GM23248 (cell line): Measurements from ENCODE around the gene KIF5A. TPM values are rescaled to one million over a fixed set of nuclear protein-coding genes. Genes with fewer than 3 reads are reported as not detected.

Experiments
- DNase-seq: peaks from one replicate; pipeline ENCODE4 v3.0.0-alpha.2; 2015
- H2AFZ ChIP-seq: fragments of 200-600 bp; sonication (generic); 2 replicates; pipeline ENCODE4 v1.6.1; 2016; ENCODE audit warnings: antibody characterized with exemption
- H3F3A ChIP-seq: fragments of 200-600 bp; sonication (generic); 2 replicates; pipeline ENCODE4 v1.6.1; 2016; ENCODE audit warnings: mild to moderate bottlenecking, antibody characterized with exemption, mixed run types; ENCODE audit not compliant: insufficient read depth
- H3K27ac ChIP-seq: fragments of 200-600 bp; sonication (generic); 2 replicates; pipeline ENCODE4 v1.5.1; 2016; ENCODE audit warnings: mild to moderate bottlenecking
- H3K27me3 ChIP-seq: fragments of 200-600 bp; sonication (generic); replicated peaks from 2 replicates; pipeline ENCODE4 v1.6.1; 2016; ENCODE audit warnings: mild to moderate bottlenecking; ENCODE audit not compliant: insufficient read depth
- H3K36me3 ChIP-seq: fragments of 200-600 bp; sonication (generic); 2 replicates; pipeline ENCODE4 v1.6.1; 2016; ENCODE audit warnings: low read depth, mild to moderate bottlenecking
- H3K4me1 ChIP-seq: fragments of 200-600 bp; sonication (generic); 2 replicates; pipeline ENCODE4 v1.6.1; 2016; ENCODE audit warnings: mild to moderate bottlenecking; ENCODE audit not compliant: insufficient read depth
- H3K4me2 ChIP-seq: fragments of 200-600 bp; sonication (generic); one replicate; pipeline ENCODE4 v1.6.1; 2016; ENCODE audit warnings: mild to moderate bottlenecking; ENCODE audit not compliant: unreplicated experiment
- H3K4me3 ChIP-seq: fragments of 200-600 bp; sonication (generic); 2 replicates; pipeline ENCODE4 v1.5.1; 2016; ENCODE audit warnings: mild to moderate bottlenecking
- H3K79me2 ChIP-seq: fragments of 200-600 bp; sonication (generic); 2 replicates; pipeline ENCODE4 v1.6.1; 2016; ENCODE audit warnings: mild to moderate bottlenecking; ENCODE audit not compliant: insufficient read depth
- H3K9ac ChIP-seq: fragments of 200-600 bp; sonication (generic); 2 replicates; pipeline ENCODE4 v1.6.1; 2016; ENCODE audit warnings: mild to moderate bottlenecking
- H3K9me2 ChIP-seq: fragments of 200-600 bp; sonication (generic); 2 replicates; pipeline ENCODE4 v1.6.1; 2016; ENCODE audit warnings: mixed run types, mild to moderate bottlenecking, moderate library complexity; ENCODE audit not compliant: insufficient read depth
- H3K9me3 ChIP-seq: fragments of 200-600 bp; sonication (generic); one replicate; pipeline ENCODE4 v1.6.1; 2017; ENCODE audit warnings: low read depth
- H4K20me1 ChIP-seq: fragments of 200-600 bp; sonication (generic); 2 replicates; pipeline ENCODE4 v1.6.0; 2016; ENCODE audit not compliant: insufficient read depth
- EZH2 ChIP-seq: fragments of 200-600 bp; sonication (generic); IDR thresholded peaks from 2 replicates; pipeline ENCODE4 v1.6.1; 2018; ENCODE audit warnings: antibody characterized with exemption, mild to moderate bottlenecking; ENCODE audit not compliant: insufficient read depth, poor library complexity, severe bottlenecking
- EZH2phosphoT487 ChIP-seq: fragments of 200-600 bp; sonication (generic); IDR thresholded peaks from 2 replicates; pipeline ENCODE4 v1.6.1; 2018; ENCODE audit warnings: antibody characterized with exemption, moderate library complexity, mild to moderate bottlenecking, low read depth; ENCODE audit not compliant: insufficient read depth
- WGBS, 2 experiments: methylation state at CpG; one replicate each; pipeline ENCODE4 v1.1.6; 2015 to 2017; ENCODE audit warnings: low lambda C conversion rate in 2 of 2, low coverage in 1 of 2; ENCODE audit errors: missing lambda C conversion rate in 2 of 2; 5-methylcytosine and 5-hydroxymethylcytosine counted together
- in situ Hi-C: fragments of 300-500 bp; cut with MboI; formaldehyde crosslinking; loops from 2 replicates; pipeline ENCODE4 v1.15.0; 2020
- polyA plus RNA-seq: library from polyadenylated mRNA; unstranded; fragments of >200 nt; fragmentation: Nextera tagmentation; extraction: Ambion mirVana; gene quantifications from 2 replicates; pipeline ENCODE4 v1.2.1, GENCODE V29; 2016
- total RNA-seq: library from RNA; depleted of rRNA; stranded (reverse); fragments of >200 nt; shearing (Covaris generic); gene quantifications from 2 replicates; pipeline ENCODE4 v1.2.3, GENCODE V29; 2014

Gene KIF5A
- total and polyA plus RNA-seq, 2 experiments from 2014 or later, result 0.11 to 0.18 TPM

DNA sequence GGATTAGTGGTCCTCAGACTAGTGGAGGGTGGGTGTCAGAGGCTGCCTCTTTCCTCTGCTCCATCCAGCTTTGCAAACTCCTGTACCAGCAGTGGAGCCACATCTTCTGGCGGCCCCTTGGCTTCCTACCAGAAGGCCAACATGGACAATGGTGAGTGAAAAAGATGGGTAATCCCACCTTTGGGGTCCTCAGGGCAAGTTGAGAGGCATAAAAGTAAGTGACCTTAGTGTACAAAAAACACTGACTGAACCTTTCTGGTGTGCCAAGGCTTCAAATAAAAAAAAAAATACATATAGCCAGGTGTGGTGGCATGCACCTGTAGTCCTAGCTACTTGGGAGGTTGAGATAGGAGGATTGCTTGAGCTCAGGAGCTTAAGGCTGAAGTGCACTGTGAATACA, 32.0 kb downstream of the KIF5A start:
- Histone ChIP-seq H4K20me1 (no peaks in the 10 kb centered on the region), H2AFZ (no peak overlapping the region), H3K27ac (no peak overlapping the region), H3K36me3 (no peaks in the 10 kb centered on the region), H3K79me2 (no peaks in the 10 kb centered on the region), H3K9me3 (no peaks in the 10 kb centered on the region), H3F3A (no peaks in the 10 kb centered on the region), H3K27me3 (no peaks in the 10 kb centered on the region; the same call in 1 of the 2 replicates), H3K9me2 (no peaks in the 10 kb centered on the region), H3K4me2 (no peak overlapping the region), H3K4me3 (no peak overlapping the region), H3K4me1 (no peaks in the 10 kb centered on the region), H3K9ac (no peak overlapping the region)
- TF ChIP-seq EZH2 (no peak), EZH2phosphoT487 (no peak)
- in situ Hi-C loops, result no loop called here
- WGBS, 2 experiments, result 53 to 60% methylated on average over 1 of the region's 1 CpG
- DNase-seq, result no peak

DNA sequence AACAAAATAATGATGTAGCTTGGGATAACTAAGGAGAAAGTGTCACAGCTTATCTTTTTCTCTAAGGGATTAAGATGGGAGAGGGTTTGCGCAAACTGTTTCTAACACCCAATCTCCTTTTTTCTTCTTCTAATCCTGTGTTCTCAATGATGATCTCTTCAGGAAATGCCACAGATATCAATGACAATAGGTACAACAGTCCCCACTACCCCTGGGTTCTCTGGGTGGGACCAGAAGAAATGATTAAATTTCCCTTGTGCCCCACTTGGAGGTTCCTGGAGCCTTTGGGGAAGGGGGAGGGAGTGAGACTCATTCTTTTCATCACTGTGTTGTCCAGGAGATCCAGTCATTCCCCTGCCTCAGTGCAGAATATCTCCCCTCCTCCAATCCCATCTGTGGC, 32.6 kb downstream of the KIF5A start:
- H3K9me2 ChIP-seq, result no peaks in the 10 kb centered on the region
- TF ChIP-seq EZH2 (no peak), EZH2phosphoT487 (no peak)
- H3K27me3 ChIP-seq, result no peaks in the 10 kb centered on the region; the same call in 1 of the 2 replicates
- no peaks in the 10 kb centered on the region for H3F3A ChIP-seq
- no peak overlapping the region for H3K4me2 ChIP-seq
- H3K79me2 ChIP-seq, result no peaks in the 10 kb centered on the region
- no peaks in the 10 kb centered on the region for H4K20me1 ChIP-seq
- no peak for DNase-seq
- in situ Hi-C loops, result no loop called here
- H3K27ac ChIP-seq, result no peak overlapping the region
- no peak overlapping the region for H3K4me3 ChIP-seq
- no peaks in the 10 kb centered on the region for H3K4me1 ChIP-seq
- H3K36me3 ChIP-seq, result no peaks in the 10 kb centered on the region
- no peak overlapping the region for H2AFZ ChIP-seq
- 96 to 100% methylated on average over 1 of the region's 1 CpG for WGBS, 2 experiments
- H3K9me3 ChIP-seq, result no peaks in the 10 kb centered on the region
- H3K9ac ChIP-seq, result no peak overlapping the region

DNA sequence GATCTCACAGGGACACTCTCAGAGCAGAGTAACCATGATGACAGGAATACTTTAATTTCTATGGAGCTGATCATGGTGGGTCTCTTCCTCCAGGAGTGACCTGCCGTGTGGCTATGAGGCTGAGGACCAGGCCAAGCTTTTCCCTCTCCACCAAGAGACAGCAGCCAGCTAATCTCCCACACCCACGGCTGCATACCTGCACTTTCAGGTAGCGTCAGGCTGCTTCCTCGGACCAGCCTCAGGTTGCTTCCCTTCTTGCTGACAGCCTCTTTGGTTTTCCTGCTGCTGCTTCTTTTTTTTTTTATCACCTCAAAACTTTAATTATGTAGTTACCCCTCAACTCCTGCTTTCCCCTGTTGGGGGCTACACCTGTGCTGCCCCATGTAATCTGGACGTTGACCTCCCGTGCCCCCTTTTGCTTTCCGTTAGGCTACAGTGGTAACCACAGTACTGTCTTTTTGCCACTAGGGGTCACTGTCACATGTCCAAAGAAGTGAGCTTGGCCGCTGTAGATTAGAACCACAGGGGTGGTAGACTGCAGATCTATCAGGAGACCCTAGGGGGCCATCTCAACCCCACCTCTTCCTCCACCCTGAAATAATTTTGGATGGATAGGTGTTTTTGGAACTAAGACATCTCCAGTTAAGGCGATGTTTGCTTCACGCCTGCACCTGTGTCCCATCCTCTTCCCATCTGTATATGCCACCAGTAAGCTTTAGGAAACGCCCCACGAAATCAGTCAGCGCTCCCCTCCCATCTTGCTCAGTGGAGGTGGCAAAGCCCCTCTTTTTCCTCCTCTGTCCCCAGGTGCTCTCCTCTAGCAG, 33.4 kb downstream of the KIF5A start:
- in situ Hi-C loops, result no loop called here
- peak; percentile 86 for DNase-seq

DNA sequence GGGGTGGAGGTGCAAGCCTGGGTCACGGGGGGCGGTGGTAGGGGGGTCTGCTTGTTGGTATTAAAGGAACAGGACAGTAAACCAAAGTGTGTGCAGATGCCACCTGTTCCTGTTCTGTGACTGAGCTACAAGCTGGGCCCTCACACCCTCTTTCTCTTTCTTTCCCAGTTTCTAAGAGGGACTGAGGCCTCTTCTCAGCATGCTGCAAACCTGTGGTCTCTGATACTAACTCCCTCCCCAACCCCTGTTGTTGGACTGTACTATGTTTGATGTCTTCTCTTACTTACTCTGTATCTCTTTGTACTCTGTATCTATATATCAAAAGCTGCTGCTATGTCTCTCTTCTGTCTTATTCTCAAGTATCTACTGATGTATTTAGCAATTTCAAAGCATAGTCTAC, 34.2 kb downstream of the KIF5A start:
- no peak overlapping the region for H3K9ac ChIP-seq
- H3K27ac ChIP-seq, result no peak overlapping the region
- WGBS, 2 experiments, result 98 to 100% methylated on average over 2 of the region's 2 CpGs
- H3K9me3 ChIP-seq, result no peaks in the 10 kb centered on the region
- no peaks in the 10 kb centered on the region for H3K79me2 ChIP-seq
- no peaks in the 10 kb centered on the region for H3K4me1 ChIP-seq
- in situ Hi-C loops, result no loop called here
- H3K9me2 ChIP-seq, result no peaks in the 10 kb centered on the region
- H4K20me1 ChIP-seq, result no peaks in the 10 kb centered on the region
- H3K27me3 ChIP-seq, result peaks cover 6% of the 10 kb centered on the region; the same call in 1 of the 2 replicates
- TF ChIP-seq EZH2phosphoT487 (no peak), EZH2 (no peak)
- H3F3A ChIP-seq, result no peaks in the 10 kb centered on the region
- no peak overlapping the region for H3K4me3 ChIP-seq
- H2AFZ ChIP-seq, result no peak overlapping the region
- no peak for DNase-seq
- no peak overlapping the region for H3K4me2 ChIP-seq
- H3K36me3 ChIP-seq, result no peaks in the 10 kb centered on the region

More for the DNA sequence above, 33.4 kb downstream of the KIF5A start:
- H3K79me2 ChIP-seq, result no peaks in the 10 kb centered on the region
- H3F3A ChIP-seq, result no peaks in the 10 kb centered on the region
- no peaks in the 10 kb centered on the region for H3K9me3 ChIP-seq
- no peak overlapping the region for H2AFZ ChIP-seq
- H4K20me1 ChIP-seq, result no peaks in the 10 kb centered on the region
- no peak overlapping the region for H3K4me3 ChIP-seq
- no peaks in the 10 kb centered on the region for H3K4me1 ChIP-seq
- no peak overlapping the region for H3K9ac ChIP-seq
- H3K9me2 ChIP-seq, result no peaks in the 10 kb centered on the region
- 51 to 52% methylated on average over 13 of the region's 13 CpGs for WGBS, 2 experiments
- H3K36me3 ChIP-seq, result no peaks in the 10 kb centered on the region
- peaks cover 5% of the 10 kb centered on the region; the same call in 1 of the 2 replicates for H3K27me3 ChIP-seq
- TF ChIP-seq EZH2phosphoT487 (no peak), EZH2 (no peak)
- no peak overlapping the region for H3K27ac ChIP-seq
- H3K4me2 ChIP-seq, result no peak overlapping the region
